GM19395 (cell line): ENCODE data around the gene MYRIP.
"Not testable (repeated sequence)": the region's sequence is repeated elsewhere in the genome, so short reads cannot be mapped to it uniquely, and the experiment has no call there.

Experiments used
- ATAC-seq: cut with Tn5 transposase; IDR thresholded peaks from one replicate; pipeline ENCODE4 v1.9.1; 2021; ENCODE audit warnings: mild to moderate bottlenecking, moderate library complexity; ENCODE audit not compliant: unreplicated experiment

The MYRIP gene

GRCh38 chr3:39809181-39809994 lies at the start of gene MYRIP:
MYRIP (plus strand) TSS chr3:39809609; CDS start chr3:39900817, 91,208 bp downstream.
- ATAC-seq = peak; percentile 72

GRCh38 chr3:39760325-39760724 lies 49.1 kb upstream of the MYRIP start:
- no peak for ATAC-seq

DNA sequence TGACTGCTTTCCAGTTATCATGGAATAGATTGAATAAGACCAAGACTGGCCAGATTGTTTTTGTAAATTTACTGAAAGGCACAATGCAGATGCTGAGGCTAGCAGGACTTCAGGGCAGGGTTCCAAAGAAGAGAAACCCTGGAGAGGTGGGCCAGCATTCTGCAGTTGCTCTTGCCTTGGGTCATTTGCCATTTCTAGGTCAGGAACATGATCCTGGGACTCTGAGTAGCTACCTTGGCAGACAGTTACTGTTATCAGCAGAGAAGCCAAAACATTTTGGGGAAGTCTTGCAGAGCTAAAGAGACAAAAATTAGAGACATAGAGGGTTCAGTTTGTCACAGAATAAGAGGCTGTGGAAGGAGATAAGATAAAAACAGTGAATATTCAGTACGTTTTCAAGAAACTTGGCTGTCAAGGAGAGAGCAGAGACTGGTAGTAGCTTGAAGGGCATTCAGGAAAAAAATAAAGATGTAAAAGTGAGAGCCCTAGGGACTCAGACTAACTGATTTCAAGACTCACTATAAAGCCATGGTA lies 46.8 kb upstream of the MYRIP start:
- no peak for ATAC-seq

- no peak for ATAC-seq
These were observed 46.0 kb upstream of the MYRIP start for GRCh38 chr3:39763390-39763789.

DNA sequence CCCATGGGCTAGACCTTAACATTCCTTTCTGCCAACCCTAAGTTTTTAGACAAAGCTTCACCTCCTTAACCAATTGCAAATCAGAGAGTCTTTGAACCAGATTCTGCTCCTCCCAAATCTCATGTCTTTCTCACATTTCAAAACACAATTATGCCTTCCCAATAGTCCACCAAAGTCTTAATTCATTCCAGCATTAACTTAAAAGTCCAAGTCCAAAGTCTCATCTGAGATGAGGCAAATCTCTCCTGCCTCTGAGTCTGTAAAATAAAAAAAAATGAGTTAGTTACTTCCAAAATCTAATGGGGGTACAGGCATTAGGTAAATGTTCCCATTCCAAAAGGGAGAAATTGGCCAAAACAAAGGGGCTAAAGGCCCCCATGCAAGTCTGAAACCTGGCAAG lies 43.8 kb upstream of the MYRIP start:
- ATAC-seq = no peak

DNA sequence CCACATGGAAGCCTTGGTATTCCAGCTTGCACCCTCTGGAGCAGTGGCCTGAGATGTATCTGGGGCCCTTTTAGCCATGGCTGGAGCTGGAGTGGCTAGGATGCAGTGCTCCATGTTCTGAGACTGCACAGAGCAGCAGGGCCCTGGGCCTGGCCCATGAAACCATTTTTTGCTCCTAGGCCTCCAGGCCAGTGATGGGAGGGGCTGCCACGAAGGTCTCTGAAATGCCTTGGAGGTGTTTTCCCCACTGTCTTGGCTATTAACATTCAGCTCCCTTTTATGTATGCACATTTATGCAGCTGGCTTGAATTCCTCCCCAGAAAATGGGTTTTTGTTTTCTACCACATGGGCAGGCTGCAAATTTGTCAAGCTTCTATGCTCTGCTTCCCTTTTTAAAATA lies 43.0 kb upstream of the MYRIP start:
- ATAC-seq = no peak

DNA sequence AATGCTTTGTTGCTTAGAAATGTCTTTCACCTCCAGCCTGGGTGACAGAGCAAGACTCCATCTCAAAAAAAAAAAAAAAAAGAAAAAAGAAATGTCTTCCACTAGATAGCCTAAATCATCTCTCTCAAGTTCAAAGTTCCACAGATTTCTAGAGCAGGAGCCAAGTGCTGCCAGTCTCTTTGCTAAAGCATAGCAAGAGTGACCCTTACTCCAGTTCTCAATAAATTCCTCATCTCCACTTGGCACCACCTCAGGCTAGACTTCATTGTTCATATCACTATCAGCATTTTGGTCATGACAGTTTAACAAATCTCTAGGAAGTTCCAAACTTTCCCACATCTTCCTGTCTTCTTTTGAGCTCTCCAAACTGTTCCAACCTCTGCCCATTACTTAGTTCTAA lies 42.5 kb upstream of the MYRIP start:
- ATAC-seq = not testable (repeated sequence)

DNA sequence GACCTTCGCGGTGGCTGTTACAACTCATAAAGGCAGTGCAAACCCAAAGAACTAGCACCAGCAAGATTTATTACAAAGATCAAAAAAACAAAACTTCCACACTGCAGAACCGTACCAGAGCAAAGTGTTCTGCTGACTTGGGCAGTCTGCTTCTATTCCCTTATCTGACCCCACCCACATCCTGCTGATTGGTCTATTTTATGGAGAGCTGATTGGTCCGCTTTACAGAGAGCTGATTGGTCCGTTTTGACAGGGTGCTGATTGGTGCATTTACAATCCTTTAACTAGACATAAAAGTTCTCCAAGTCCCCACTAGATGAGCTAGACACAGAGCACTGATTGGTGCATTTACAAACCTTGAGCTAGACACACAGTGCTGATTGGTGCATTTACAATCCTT lies 31.2 kb upstream of the MYRIP start:
- not testable (repeated sequence) for ATAC-seq

- no peak for ATAC-seq
These were observed 29.7 kb upstream of the MYRIP start for GRCh38 chr3:39779511-39780230.

DNA sequence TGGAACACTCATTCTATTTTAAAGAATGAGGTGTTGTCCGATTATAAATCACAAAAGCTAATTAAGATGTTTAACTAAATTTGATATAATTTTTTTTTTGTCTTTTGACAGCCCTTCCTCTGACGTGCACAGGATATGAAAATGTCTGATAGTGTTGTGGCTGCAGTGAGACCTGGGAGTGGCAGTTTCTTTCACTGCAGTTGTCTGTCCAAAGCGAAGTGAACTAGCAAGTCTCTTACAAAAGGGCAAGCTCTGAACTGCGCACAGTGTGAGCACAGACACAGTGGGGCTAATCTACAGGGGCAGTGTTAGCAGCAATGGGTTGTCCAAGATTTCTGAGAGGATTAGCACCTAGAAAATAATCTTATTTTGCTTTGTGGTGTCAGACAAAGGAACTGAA lies 29.1 kb upstream of the MYRIP start:
- no peak for ATAC-seq

GRCh38 chr3:39781025-39781424 lies 28.4 kb upstream of the MYRIP start:
- no peak for ATAC-seq

DNA sequence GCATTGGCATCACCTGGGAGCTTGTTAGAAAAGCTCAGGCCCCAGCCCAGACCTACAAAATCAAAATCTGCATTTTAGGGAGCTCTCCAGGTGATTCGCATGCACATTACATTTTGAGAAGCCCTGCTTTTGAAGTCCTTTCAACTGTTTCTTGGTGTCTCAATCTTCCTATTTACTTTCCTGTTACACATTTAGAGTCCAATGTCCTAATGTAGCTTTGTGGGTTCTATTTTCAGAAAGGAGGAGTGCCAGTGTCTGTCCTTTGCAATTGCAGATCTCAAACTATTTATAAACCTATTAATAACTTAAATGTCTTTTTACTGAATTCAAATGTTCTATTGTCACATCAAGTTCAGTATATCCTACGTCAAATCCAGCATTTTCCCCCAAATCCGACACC lies 27.8 kb upstream of the MYRIP start:
- no peak for ATAC-seq

GRCh38 chr3:39783680-39784079 lies 25.7 kb upstream of the MYRIP start:
- no peak for ATAC-seq

- ATAC-seq = no peak
These were observed 24.5 kb upstream of the MYRIP start for GRCh38 chr3:39784922-39785321.

- ATAC-seq = no peak
These were observed 21.1 kb upstream of the MYRIP start for GRCh38 chr3:39788128-39788883.

DNA sequence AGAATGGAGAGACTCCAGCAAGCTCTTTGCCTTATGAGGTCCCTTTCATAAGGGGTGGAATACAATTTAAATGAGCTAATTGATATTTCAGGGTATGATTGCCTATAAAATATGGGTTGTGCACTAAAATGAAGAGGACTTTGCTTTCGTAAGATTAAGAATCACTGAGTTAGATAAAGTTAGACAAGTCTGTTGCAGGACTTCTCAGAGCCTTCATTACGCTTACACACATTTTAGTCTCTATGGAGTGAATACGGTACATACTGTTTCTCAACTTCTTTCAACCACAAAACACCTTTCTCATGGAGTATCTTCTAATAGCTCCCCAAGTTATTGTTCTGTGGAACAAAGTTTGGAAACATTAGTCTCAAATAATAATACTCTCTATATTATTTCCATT lies 17.8 kb upstream of the MYRIP start:
- no peak for ATAC-seq

GRCh38 chr3:39794880-39795279 lies 14.5 kb upstream of the MYRIP start:
- ATAC-seq = no peak

GRCh38 chr3:39801216-39801615 lies 8.2 kb upstream of the MYRIP start:
- no peak for ATAC-seq

- ATAC-seq = not testable (repeated sequence)
These were observed 6.9 kb upstream of the MYRIP start for GRCh38 chr3:39802486-39802885.

- no peak for ATAC-seq
These were observed 5.5 kb upstream of the MYRIP start for GRCh38 chr3:39803956-39804355.

DNA sequence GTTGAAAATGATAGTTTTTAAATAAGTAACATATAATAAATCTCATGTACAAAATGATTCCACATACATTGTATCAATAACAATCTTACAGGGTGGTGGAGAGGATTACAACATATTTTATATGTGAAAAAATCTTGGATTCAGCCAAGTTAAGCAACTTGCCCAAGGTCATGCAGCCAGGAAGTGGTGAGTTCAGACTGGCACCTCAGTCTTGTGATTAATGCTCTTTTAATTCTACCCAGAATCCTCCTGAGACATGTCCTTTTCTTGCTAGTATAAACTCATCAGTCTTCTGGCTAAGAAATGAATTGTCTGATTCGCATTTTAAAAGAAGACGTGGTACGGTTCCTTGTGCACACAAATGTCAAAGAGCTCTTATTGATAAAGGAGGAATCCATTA lies 4.5 kb upstream of the MYRIP start:
- no peak for ATAC-seq
